Measurements from ENCODE around the gene CRHR2.

Gene CRHR2

GRCh38 chr7:30688718-30689221 lies 6.5 kb upstream of the CRHR2 start:
- no peak for TF ChIP-seq YY1 (IDR thresholded peaks at IDR 0.05; ENCODE audit: insufficient read depth, insufficient read length)
- TF ChIP-seq ZNF274 (IDR thresholded peaks at IDR 0.05; ENCODE audit: low read depth, low read length), result no peak
- no peak for TF ChIP-seq SUZ12 (IDR thresholded peaks at IDR 0.05; ENCODE audit: extremely low read depth, insufficient read depth, insufficient read length)
- no peak overlapping the region for H3K4me3 ChIP-seq (ENCODE audit: insufficient read length, low read depth)
- no peaks in the 10 kb centered on the region for H3K9me3 ChIP-seq (ENCODE audit: insufficient read depth, low read length)
- DNase-seq (ENCODE audit: low read depth, low spot score), result no peak
- H3K9ac ChIP-seq (ENCODE audit: insufficient read length, low read depth), result no peak overlapping the region
- H3K36me3 ChIP-seq (ENCODE audit: insufficient read depth, insufficient read length, low read length), result no peaks in the 10 kb centered on the region
- peaks cover under 1% of the 10 kb centered on the region for H3K27me3 ChIP-seq (ENCODE audit: insufficient read depth, insufficient read length)
- peaks cover 14% of the 10 kb centered on the region for H3K4me1 ChIP-seq (ENCODE audit: insufficient read depth, insufficient read length)

GRCh38 chr7:30687604-30688003 lies 5.3 kb upstream of the CRHR2 start:
- H3K36me3 ChIP-seq (ENCODE audit: insufficient read depth, insufficient read length, low read length), result no peaks in the 10 kb centered on the region
- TF ChIP-seq ZNF274 (IDR thresholded peaks at IDR 0.05; ENCODE audit: low read depth, low read length), result no peak
- no peak for TF ChIP-seq YY1 (IDR thresholded peaks at IDR 0.05; ENCODE audit: insufficient read depth, insufficient read length)
- no peak for TF ChIP-seq SUZ12 (IDR thresholded peaks at IDR 0.05; ENCODE audit: extremely low read depth, insufficient read depth, insufficient read length)
- no peak for DNase-seq (ENCODE audit: low read depth, low spot score)
- no peak overlapping the region for H3K4me3 ChIP-seq (ENCODE audit: insufficient read length, low read depth)
- H3K9me3 ChIP-seq (ENCODE audit: insufficient read depth, low read length), result no peaks in the 10 kb centered on the region
- H3K4me1 ChIP-seq (ENCODE audit: insufficient read depth, insufficient read length), result peaks cover 19% of the 10 kb centered on the region
- no peak overlapping the region for H3K9ac ChIP-seq (ENCODE audit: insufficient read length, low read depth)
- peaks cover 12% of the 10 kb centered on the region for H3K27me3 ChIP-seq (ENCODE audit: insufficient read depth, insufficient read length)

DNA sequence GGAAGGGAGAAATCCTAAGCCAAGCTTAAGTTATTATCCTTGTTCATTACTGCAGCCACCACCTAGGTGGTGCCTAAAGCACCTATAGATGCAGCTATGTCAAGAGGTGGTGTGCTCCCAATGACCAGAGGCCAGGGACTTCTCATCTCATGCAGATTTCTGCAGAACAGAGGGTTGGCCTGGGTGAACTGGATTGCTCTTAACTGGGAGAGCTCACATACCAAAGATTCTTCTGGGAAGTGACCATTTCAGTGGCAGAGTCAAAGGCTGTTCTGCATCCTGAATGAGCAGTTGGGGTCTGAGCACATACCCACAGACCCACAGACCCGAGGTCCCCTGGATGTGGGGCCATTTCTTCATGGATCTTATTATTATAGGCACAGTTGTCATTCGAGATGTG lies 2.1 kb upstream of the CRHR2 start:
- Histone ChIP-seq H3K36me3 (ENCODE audit: insufficient read depth, insufficient read length, low read length) (no peaks in the 10 kb centered on the region), H3K27me3 (ENCODE audit: insufficient read depth, insufficient read length) (peaks cover 41% of the 10 kb centered on the region), H3K9ac (ENCODE audit: insufficient read length, low read depth) (no peak overlapping the region), H3K4me3 (ENCODE audit: insufficient read length, low read depth) (no peak overlapping the region), H3K4me1 (ENCODE audit: insufficient read depth, insufficient read length) (peaks cover 24% of the 10 kb centered on the region), H3K9me3 (ENCODE audit: insufficient read depth, low read length) (no peaks in the 10 kb centered on the region)
- TF ChIP-seq SUZ12 (IDR thresholded peaks at IDR 0.05; ENCODE audit: extremely low read depth, insufficient read depth, insufficient read length) (no peak), YY1 (IDR thresholded peaks at IDR 0.05; ENCODE audit: insufficient read depth, insufficient read length) (no peak), ZNF274 (IDR thresholded peaks at IDR 0.05; ENCODE audit: low read depth, low read length) (no peak)
- no peak for DNase-seq (ENCODE audit: low read depth, low spot score)

DNA sequence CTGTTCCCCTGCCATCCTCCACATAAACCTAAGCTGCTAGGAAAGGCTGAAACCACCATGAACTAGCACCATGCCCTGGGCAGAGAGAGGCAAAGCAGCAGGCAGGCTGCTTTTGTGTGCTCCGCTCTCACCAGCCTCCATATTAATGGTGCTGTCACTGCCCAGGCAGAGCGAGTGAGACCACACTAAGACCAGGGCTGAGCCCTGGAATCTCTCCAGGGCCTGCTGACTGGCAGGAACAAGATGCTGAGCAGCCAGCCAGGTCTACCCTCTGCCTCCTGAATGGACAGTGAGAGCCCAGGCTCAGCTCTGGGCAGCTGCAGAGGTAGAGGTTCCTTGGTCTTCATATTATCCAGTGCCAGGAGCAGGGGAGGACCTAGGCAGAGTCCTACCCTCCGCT lies 1.6 kb upstream of the CRHR2 start:
- Histone ChIP-seq H3K4me1 (ENCODE audit: insufficient read depth, insufficient read length) (peaks cover 24% of the 10 kb centered on the region), H3K27me3 (ENCODE audit: insufficient read depth, insufficient read length) (peaks cover 42% of the 10 kb centered on the region), H3K4me3 (ENCODE audit: insufficient read length, low read depth) (no peak overlapping the region), H3K9me3 (ENCODE audit: insufficient read depth, low read length) (no peaks in the 10 kb centered on the region), H3K36me3 (ENCODE audit: insufficient read depth, insufficient read length, low read length) (no peaks in the 10 kb centered on the region), H3K9ac (ENCODE audit: insufficient read length, low read depth) (peak overlapping the region; percentile 42)
- DNase-seq (ENCODE audit: low read depth, low spot score), result no peak
- TF ChIP-seq SUZ12 (IDR thresholded peaks at IDR 0.05; ENCODE audit: extremely low read depth, insufficient read depth, insufficient read length) (no peak), YY1 (IDR thresholded peaks at IDR 0.05; ENCODE audit: insufficient read depth, insufficient read length) (no peak), ZNF274 (IDR thresholded peaks at IDR 0.05; ENCODE audit: low read depth, low read length) (no peak)

DNA sequence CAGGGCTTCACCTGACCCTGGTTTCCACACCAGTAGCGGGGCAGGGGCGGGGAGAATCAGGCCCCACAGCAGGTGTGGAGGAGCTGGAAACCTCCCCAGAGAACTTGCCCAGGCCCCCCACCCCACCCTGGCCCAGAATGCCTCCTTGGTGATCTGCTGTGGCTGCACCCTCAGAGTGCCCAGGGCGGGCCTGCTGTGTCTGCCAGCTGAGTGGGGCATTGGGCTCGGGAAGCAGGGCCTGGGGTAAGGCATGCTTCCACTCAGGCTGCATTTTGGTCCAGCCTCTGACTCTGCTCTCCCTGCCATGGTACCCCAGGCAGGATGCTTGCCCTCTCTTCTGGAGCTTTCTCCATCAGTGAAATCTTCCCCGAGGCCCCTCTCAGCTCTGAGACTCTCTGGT lies 1.1 kb upstream of the CRHR2 start:
- no peak overlapping the region for H3K4me3 ChIP-seq (ENCODE audit: insufficient read length, low read depth)
- peaks cover 42% of the 10 kb centered on the region for H3K27me3 ChIP-seq (ENCODE audit: insufficient read depth, insufficient read length)
- no peaks in the 10 kb centered on the region for H3K36me3 ChIP-seq (ENCODE audit: insufficient read depth, insufficient read length, low read length)
- H3K9ac ChIP-seq (ENCODE audit: insufficient read length, low read depth), result no peak overlapping the region
- no peak for DNase-seq (ENCODE audit: low read depth, low spot score)
- H3K4me1 ChIP-seq (ENCODE audit: insufficient read depth, insufficient read length), result peaks cover 21% of the 10 kb centered on the region
- no peak for TF ChIP-seq SUZ12 (IDR thresholded peaks at IDR 0.05; ENCODE audit: extremely low read depth, insufficient read depth, insufficient read length)
- no peaks in the 10 kb centered on the region for H3K9me3 ChIP-seq (ENCODE audit: insufficient read depth, low read length)

GRCh38 chr7:30681815-30682211 lies 443 bp downstream of the CRHR2 start:
- peaks cover 42% of the 10 kb centered on the region for H3K27me3 ChIP-seq (ENCODE audit: insufficient read depth, insufficient read length)
- no peak for DNase-seq (ENCODE audit: low read depth, low spot score)

GRCh38 chr7:30681331-30681797 lies 892 bp downstream of the CRHR2 start:
- Histone ChIP-seq H3K27me3 (ENCODE audit: insufficient read depth, insufficient read length) (peaks cover 46% of the 10 kb centered on the region), H3K4me1 (ENCODE audit: insufficient read depth, insufficient read length) (peaks cover 21% of the 10 kb centered on the region), H3K9me3 (ENCODE audit: insufficient read depth, low read length) (no peaks in the 10 kb centered on the region), H3K9ac (ENCODE audit: insufficient read length, low read depth) (peak overlapping the region; percentile 74), H3K36me3 (ENCODE audit: insufficient read depth, insufficient read length, low read length) (no peaks in the 10 kb centered on the region), H3K4me3 (ENCODE audit: insufficient read length, low read depth) (peak overlapping the region; percentile 63)
- TF ChIP-seq ZNF274 (IDR thresholded peaks at IDR 0.05; ENCODE audit: low read depth, low read length) (no peak), YY1 (IDR thresholded peaks at IDR 0.05; ENCODE audit: insufficient read depth, insufficient read length) (no peak), SUZ12 (IDR thresholded peaks at IDR 0.05; ENCODE audit: extremely low read depth, insufficient read depth, insufficient read length) (no peak)
- peak; percentile 74 for DNase-seq (ENCODE audit: low read depth, low spot score)

More at GRCh38 chr7:30681815-30682211, 443 bp downstream of the CRHR2 start:
- TF ChIP-seq ZNF274 (IDR thresholded peaks at IDR 0.05; ENCODE audit: low read depth, low read length), result no peak
- TF ChIP-seq SUZ12 (IDR thresholded peaks at IDR 0.05; ENCODE audit: extremely low read depth, insufficient read depth, insufficient read length), result no peak
- no peak for TF ChIP-seq YY1 (IDR thresholded peaks at IDR 0.05; ENCODE audit: insufficient read depth, insufficient read length)
- H3K36me3 ChIP-seq (ENCODE audit: insufficient read depth, insufficient read length, low read length), result no peaks in the 10 kb centered on the region
- H3K9ac ChIP-seq (ENCODE audit: insufficient read length, low read depth), result peak overlapping the region; percentile 74
- peak overlapping the region; percentile 63 for H3K4me3 ChIP-seq (ENCODE audit: insufficient read length, low read depth)
- H3K4me1 ChIP-seq (ENCODE audit: insufficient read depth, insufficient read length), result peaks cover 21% of the 10 kb centered on the region
- no peaks in the 10 kb centered on the region for H3K9me3 ChIP-seq (ENCODE audit: insufficient read depth, low read length)
